ENCODE results near the gene PTPRG.
"Not testable (repeated sequence)": the region's sequence is repeated elsewhere in the genome, so short reads cannot be mapped to it uniquely, and the experiment has no call there.

The PTPRG gene

GRCh38 chr3:61814674-61815073 lies 253.3 kb downstream of the PTPRG start:
- TF ChIP-seq, protein P1, sequence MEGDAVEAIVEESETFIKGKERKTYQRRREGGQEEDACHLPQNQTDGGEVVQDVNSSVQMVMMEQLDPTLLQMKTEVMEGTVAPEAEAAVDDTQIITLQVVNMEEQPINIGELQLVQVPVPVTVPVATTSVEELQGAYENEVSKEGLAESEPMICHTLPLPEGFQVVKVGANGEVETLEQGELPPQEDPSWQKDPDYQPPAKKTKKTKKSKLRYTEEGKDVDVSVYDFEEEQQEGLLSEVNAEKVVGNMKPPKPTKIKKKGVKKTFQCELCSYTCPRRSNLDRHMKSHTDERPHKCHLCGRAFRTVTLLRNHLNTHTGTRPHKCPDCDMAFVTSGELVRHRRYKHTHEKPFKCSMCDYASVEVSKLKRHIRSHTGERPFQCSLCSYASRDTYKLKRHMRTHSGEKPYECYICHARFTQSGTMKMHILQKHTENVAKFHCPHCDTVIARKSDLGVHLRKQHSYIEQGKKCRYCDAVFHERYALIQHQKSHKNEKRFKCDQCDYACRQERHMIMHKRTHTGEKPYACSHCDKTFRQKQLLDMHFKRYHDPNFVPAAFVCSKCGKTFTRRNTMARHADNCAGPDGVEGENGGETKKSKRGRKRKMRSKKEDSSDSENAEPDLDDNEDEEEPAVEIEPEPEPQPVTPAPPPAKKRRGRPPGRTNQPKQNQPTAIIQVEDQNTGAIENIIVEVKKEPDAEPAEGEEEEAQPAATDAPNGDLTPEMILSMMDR (IDR thresholded peaks at IDR 0.05; ENCODE audit: insufficient read depth, low read length, poor library complexity, severe bottlenecking), result no peak
- Histone ChIP-seq H3K4me3 (replicated peaks; ENCODE audit: low read depth, low read length) (no peak overlapping the region), H3K27me3 (replicated peaks; ENCODE audit: control insufficient read depth, insufficient read depth, low read length) (no peaks in the 10 kb centered on the region; the same call in 1 of the 2 replicates), H3K36me3 (ENCODE audit: control insufficient read depth, insufficient read depth, low read length) (no peaks in the 10 kb centered on the region)
- no peak for DNase-seq (ENCODE audit: extremely low read depth, insufficient read length)

DNA sequence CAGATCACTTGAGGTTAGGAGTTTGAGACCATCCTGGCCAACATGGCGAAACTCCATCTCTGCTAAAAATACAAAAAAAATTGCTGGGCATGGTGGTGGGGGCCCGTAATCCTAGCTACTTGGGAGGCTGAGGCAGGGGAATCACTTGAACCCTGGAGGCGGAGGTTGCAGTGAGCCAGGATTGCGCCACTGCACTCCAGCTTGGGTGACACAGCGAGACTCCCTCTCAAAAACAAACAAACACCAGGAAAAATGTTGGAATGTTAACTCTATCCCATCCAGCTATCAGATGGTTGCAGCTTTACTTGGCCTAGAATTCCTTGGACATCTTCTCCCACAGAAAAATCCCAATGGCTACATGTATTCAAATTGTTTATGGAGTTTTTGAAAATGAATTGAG lies 254.9 kb downstream of the PTPRG start:
- H3K4me3 ChIP-seq (replicated peaks; ENCODE audit: low read depth, low read length); H3K36me3 ChIP-seq (ENCODE audit: control insufficient read depth, insufficient read depth, low read length); H3K27me3 ChIP-seq (replicated peaks; ENCODE audit: control insufficient read depth, insufficient read depth, low read length); DNase-seq (ENCODE audit: extremely low read depth, insufficient read length): not testable (repeated sequence)

DNA sequence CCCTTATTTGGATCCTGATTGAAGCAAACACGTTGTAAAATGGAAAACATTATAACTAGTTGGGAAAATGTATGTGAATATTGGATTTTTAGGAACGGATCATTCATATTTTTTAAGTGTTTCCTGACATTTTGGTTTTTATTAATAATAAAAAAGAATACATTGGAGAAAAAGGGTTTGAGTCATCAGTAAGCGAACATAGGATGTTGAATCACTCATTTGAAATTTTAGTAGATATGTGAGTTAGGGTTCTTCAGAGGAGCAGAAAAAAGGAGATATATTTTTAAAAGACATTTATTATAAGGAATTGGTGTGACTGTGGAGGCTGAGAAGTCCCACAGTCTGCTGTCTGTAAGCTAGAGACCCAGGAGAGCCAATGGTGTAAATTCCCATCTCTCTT lies 258.5 kb downstream of the PTPRG start:
- H3K4me3 ChIP-seq (replicated peaks; ENCODE audit: low read depth, low read length), result no peak overlapping the region
- no peak for DNase-seq (ENCODE audit: extremely low read depth, insufficient read length)

GRCh38 chr3:61820306-61820992 lies 259.1 kb downstream of the PTPRG start:
- DNase-seq (ENCODE audit: extremely low read depth, insufficient read length), result no peak
- TF ChIP-seq, protein P1 (IDR thresholded peaks at IDR 0.05; ENCODE audit: insufficient read depth, low read length, poor library complexity, severe bottlenecking), result no peak
- H3K36me3 ChIP-seq (ENCODE audit: control insufficient read depth, insufficient read depth, low read length), result no peaks in the 10 kb centered on the region

More for the DNA sequence above, 258.5 kb downstream of the PTPRG start:
- Histone ChIP-seq H3K27me3 (replicated peaks; ENCODE audit: control insufficient read depth, insufficient read depth, low read length) (no peaks in the 10 kb centered on the region; the same call in 1 of the 2 replicates), H3K36me3 (ENCODE audit: control insufficient read depth, insufficient read depth, low read length) (no peaks in the 10 kb centered on the region)
- TF ChIP-seq, protein P1 (IDR thresholded peaks at IDR 0.05; ENCODE audit: insufficient read depth, low read length, poor library complexity, severe bottlenecking), result no peak

DNA sequence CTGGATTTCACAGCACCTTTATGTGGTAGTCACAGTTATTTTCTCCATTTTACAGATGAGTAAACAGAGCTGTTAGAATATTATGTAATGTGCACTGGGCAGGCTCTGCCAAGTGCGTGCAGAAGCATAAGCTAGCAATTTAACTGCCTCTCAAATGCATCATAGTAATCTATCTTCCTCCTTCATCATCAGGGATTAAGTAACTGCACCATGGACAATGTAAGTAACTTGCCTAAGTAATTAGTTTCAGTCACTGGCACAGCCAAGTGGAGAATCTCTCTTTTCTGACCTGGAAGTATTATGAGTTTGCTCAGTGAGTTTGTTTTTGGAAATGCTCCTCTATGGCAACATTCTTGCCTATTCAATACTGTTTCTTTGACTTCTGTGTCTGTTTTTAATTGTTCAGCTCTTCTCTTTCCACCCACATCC lies 260.5 kb downstream of the PTPRG start:
- H3K4me3 ChIP-seq (replicated peaks; ENCODE audit: low read depth, low read length), result no peak overlapping the region
- TF ChIP-seq, protein P1 (IDR thresholded peaks at IDR 0.05; ENCODE audit: insufficient read depth, low read length, poor library complexity, severe bottlenecking), result no peak
- H3K27me3 ChIP-seq (replicated peaks; ENCODE audit: control insufficient read depth, insufficient read depth, low read length), result no peaks in the 10 kb centered on the region; the same call in 1 of the 2 replicates
- no peak for DNase-seq (ENCODE audit: extremely low read depth, insufficient read length)
- no peaks in the 10 kb centered on the region for H3K36me3 ChIP-seq (ENCODE audit: control insufficient read depth, insufficient read depth, low read length)

More at GRCh38 chr3:61820306-61820992, 259.1 kb downstream of the PTPRG start:
- Histone ChIP-seq H3K27me3 (replicated peaks; ENCODE audit: control insufficient read depth, insufficient read depth, low read length) (no peaks in the 10 kb centered on the region; the same call in 1 of the 2 replicates), H3K4me3 (replicated peaks; ENCODE audit: low read depth, low read length) (no peak overlapping the region)

GRCh38 chr3:61822588-61822987 lies 261.2 kb downstream of the PTPRG start:
- no peak for DNase-seq (ENCODE audit: extremely low read depth, insufficient read length)
- no peaks in the 10 kb centered on the region for H3K36me3 ChIP-seq (ENCODE audit: control insufficient read depth, insufficient read depth, low read length)
- H3K27me3 ChIP-seq (replicated peaks; ENCODE audit: control insufficient read depth, insufficient read depth, low read length), result no peaks in the 10 kb centered on the region; the same call in 1 of the 2 replicates
- H3K4me3 ChIP-seq (replicated peaks; ENCODE audit: low read depth, low read length), result no peak overlapping the region
- TF ChIP-seq, protein P1 (IDR thresholded peaks at IDR 0.05; ENCODE audit: insufficient read depth, low read length, poor library complexity, severe bottlenecking), result no peak
